HG03457 (cell line): ENCODE results near the gene CETN3.

ENCODE experiments used
- ATAC-seq: cut with Tn5 transposase; IDR thresholded peaks from one replicate; pipeline ENCODE4 v1.9.1; 2021; ENCODE audit warnings: moderate number of reproducible peaks; ENCODE audit not compliant: unreplicated experiment

Gene CETN3

DNA sequence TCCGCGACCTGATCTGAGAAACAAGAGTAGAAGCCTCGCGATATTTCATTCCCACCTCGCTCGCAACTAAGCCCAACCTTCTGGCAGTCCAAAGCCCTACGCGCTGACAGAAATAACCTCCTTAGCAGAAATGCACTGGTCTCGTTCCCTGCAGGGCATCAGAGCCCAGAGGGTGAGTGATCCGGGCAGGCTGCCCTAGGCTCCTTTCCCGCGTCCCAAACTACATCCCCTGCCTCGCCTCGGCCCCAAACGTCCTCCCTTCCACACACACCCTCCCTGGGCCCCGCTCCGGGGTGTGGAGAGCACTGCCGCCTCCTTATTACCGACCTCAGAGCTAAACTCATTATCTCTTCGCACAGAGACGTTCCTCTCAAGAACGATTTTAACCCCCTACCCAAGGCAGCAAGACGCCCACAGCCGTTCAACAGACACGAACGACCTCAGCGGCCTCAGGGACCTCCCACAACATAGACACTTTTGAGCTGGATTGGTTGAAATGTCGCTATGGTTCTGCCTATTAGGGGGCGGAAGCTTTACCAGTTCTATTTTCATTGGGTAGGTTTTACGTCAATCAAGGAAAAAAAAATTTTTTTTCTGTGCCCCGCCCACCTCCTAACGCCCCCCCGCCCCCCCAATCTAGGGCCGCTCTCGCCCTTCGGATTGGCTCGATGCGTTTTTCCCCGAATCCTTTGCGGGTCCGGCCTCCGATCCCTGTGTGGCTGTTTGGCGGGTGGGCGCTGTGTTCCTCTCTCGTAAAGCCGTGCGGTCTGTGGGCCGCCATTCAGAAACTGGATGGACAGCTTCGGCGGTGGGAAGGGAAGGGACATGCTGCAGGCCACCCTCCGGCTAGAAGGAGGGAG, at the start of gene CETN3:
CETN3 (minus strand) TSS at position 439 of the 860 bp plus-strand sequence; CDS start at position 344, 95 bp downstream.
- ATAC-seq, result peak; percentile 92

DNA sequence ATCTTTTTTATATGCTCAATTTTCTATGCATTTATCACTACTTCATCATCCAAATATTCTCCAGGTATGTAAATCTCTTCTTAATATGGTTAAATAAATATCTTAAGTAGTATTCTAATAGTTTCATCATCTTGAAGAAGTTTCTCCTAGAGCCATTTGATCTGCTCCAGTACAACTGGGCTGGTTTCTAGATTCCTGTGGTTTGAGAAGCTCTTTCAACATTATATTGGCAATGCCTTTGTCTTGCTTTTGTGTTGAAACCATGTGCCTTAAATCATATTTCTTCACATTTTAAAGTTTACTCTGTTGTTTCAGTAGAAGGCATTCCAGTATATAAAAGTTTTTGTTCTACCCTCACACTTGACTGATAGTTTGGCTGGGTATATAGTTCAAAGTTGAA, 37.4 kb upstream of the CETN3 start:
- no peak for ATAC-seq

DNA sequence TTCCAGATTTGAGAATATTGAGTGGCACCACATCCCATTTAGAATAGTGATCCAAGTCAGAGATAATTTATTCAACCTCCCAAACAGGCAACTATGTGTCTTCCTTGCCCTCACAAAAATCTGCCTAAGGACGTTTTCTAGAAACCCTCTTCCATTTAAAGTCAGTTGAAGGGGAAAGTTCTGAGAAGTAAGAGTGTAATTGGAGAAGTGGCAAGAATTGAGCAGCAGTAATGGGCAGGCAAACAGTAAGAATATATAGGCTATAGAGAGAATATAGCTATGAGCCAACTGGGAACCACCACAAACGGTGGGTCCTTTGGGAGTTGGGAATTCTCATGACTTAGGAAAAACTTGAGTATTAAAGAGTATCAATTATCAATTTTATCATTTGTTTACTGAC, 31.1 kb upstream of the CETN3 start:
- ATAC-seq, result no peak

DNA sequence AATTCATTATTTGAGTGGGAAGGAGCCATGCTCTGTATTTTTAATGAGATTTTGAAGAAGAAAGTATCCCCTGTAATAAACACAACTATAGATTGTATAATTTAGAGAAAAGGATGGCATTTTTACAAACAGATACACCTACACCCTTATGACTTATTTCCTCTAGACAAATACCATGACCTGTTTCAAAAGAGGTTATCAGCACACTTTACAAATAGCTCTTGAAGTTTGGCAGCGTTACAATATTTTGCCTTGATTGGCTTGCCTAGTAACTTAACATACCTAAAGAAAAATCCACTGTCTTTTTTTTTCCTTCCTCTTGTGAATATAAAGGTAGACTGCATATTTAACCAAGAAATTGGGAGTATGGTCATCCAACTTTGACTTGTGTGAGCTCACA, 28.5 kb upstream of the CETN3 start:
- no peak for ATAC-seq

DNA sequence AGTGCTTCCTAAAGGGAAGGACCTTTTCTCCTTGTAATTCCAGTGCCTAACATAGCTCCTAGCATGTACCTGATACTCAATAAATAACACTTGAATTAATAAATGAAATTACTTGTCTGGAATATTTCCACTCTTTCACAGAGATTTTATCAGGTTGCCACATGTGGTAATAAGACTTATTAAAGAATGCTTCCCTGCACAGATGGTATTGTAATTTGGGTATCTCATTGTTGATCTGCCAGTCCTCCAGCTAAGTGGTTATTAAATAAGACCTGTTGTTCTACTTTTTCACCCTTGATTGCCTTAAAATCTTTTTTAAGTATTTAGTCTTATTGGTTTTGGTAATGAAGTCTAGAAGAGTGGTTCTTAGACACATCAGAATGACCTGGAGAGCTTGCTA, 28.1 kb upstream of the CETN3 start:
- ATAC-seq, result no peak

DNA sequence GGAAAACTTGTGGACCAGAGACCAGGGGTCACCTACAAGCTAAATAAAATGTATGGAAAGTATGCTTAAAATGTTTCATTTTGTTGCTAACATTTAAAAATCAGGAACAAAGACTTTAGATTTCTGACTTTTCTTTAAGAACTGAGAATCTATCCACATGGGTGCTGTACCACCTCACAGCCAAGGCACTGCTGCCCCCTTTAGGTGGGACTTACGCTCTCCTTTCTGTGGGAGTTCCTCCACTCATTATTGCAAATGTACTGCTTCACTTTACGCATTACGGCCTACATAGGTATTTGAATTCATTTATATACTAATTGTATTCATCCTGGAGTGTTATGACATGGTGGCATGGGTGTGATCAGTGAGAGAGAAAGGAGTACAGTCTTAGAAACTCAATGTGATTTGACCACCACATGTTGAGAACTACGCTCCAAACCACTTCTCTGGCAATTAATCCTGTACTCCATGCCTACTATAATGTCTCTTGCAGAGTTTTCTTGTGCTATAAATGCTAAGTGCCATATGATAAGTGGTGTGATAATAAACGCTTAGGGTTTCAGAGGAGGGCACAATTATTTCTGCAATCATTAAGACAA, 24.7 kb upstream of the CETN3 start:
- ATAC-seq, result no peak

DNA sequence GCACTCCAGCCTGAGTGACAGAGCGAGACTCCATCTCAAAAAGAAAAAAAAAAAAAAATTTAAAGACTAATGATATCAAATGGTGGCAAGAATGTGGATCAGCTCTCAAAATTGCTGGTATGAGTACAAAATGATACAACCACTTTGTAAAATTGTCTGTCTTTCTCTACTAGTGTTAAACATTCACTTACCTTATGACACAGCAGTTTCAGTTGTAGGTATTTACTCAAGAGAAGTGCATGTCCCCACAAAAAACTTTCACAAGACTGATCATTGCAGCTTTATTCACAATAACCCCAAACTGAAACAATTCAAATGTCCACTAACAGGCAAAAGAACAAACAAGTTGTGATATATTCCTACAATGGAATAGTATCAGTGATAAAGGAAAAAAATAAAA, 14.7 kb upstream of the CETN3 start:
- no peak for ATAC-seq

DNA sequence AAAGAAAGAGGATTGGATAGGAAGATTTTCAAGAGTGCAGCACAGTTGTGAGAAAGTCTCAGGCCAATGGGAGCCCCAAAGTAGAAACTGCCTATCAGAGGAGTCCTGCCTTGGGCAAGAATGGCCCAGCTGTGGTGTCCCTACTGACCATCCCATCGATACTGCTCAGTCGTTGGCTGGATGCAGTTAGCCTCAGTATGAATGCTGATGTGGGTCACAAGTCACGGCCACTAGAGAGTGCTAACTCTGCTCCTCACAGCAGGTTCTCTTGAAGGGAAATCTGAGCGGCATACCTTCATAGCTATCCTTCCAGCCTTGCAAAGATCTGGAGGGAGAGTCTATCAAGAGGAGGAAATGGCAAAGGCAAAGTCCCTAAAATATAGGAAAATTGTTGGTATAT, 11.6 kb upstream of the CETN3 start:
- ATAC-seq, result no peak

DNA sequence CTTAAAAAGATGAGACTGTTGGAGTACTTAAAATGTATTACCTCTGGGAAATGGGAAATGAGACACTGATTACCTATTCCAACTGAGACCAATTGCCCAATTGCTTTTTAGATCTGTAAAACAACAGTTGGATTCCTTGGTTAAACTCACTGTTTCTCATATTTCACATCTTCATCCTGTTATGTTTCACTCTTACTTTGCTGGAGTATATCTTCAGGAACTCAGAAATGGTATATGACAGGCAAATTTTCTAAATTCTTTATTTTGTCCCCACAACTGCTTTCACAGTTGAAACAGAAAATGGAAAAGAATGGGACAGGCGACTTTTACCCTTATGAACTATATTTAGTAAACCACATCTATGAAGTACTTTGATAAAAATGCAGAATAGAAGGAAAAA, 8.7 kb upstream of the CETN3 start:
- ATAC-seq, result no peak

DNA sequence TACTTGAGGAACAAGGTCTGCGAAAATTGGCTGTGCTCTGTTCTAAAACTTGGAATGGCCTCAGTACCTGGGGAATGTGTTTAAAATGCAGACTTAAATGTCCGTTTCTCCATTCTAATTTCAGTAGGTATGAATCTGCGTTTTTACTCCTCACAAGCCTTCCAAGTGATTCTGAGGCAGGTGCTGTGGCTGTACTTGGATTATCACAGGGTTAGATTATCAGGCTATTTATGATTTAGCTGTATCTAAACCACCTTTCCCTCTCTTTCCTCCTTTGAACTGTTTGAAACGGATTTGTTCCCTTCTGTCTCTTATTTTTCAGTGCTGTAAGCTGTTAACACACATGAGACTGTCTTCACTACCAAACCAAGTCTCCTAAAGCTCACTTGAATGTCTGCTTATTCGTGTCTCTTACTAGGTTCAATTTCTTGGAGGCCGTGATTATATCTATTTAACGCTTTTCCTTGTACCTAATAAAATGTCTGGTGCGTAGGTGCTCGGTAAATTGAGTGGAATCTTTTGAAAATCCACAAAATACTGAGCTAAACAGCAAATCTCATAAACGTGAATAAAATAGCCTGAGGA, 714 bp upstream of the CETN3 start:
- no peak for ATAC-seq

DNA sequence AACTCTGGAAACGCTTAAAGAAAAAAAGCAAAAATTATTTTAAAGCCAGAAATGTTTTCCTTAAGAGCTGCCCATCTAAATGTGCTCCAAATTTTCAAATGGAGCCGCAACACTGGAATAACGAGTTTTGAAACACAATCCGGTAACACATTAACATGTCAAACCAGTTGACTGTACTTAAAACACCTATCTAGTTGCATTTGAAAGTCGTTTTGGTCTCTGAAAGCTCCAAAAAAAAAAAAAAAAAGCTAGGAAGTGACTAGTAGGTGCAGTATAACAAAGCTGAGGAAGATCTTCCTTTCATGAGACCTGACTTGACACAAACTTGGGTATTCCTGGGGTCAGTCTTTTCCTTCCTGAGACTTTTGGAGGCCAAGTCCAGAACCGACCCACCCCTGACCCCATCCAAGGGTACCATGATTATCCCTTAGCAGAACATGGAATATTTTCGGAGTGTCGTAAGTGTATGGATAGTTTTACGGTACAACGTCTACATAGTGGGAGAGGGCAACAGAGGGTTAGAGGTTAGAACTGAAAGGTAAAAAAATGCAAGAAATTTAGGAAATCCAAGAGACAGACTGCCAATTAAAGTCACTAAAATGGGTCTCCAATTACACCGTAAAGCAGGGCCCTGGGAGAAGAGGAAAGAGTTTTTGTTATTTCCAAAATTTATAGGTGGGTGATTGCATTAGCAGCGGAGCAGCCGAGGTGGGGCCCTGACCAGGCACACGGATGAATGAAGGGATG, 812 bp downstream of the CETN3 start:
- ATAC-seq, result peak; percentile 2

DNA sequence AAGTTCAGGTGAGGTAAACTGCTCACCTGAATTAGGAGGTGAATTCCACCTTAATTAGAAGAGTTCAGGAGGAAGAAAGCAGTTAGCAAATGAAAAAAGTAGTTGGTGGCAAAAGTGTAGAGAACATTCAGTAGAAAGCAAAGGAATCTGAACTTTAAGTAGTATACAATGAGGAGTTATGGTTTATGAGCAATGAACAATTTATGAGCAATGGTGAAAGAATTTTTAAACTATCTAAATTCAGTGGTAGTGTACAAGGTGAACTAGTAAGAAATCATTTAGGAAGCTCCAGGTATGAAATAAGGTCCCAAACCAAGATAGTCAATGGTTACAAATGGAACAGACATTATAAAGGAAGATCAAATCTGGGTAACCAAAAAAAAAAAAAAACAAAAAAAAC, 3.1 kb downstream of the CETN3 start:
- ATAC-seq, result no peak

DNA sequence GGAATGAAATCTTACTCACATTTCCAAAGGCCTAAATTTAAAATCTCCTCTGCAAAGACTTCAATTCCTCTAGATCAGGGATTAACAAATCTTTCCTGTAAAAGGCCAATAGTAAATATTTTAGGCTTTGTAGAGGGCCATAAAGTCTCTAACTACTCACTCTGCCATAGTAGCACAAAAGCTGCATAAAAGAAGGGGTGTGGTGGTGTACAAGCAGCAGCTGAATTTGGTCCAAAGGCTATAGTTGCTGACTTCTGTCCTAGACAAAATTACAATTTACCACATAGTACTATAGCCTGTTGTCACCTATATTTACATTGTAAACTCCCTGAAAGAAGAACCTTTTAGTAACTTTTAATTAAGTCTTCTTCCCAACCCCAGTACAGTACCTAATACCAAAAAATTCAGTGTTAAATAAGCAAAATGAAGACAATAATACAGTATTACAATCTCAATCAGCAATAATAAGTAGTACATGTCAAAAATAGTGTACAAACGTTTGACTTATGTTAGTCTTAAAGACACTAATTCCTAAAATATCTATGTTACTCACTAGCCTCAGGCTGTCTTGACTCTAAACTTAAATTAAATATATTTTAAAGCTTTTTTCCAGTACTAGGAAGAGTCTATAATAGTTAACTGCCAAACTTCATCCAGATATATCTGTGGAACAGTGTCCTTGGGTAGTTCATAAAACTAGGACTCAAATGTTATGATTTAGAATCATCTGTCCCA, 6.9 kb downstream of the CETN3 start:
- ATAC-seq, result no peak

DNA sequence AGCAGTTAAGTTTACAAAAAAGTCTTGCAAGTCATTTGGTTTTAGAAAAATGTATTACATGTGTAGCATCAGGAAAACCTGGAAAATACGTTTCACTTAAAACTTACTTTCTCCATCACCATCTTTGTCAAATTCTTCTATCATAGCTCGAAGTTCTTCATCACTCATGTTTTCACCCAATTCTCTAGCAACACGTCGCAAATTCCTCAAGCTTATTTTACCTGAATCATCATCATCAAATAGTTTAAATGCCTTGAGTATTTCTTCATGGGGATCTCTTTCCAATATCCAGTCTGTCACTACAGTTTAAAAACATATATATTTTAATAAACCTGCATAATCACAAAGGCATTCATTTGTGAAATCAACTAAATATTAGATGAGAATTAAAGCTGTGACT, 10.3 kb downstream of the CETN3 start:
- no peak for ATAC-seq

DNA sequence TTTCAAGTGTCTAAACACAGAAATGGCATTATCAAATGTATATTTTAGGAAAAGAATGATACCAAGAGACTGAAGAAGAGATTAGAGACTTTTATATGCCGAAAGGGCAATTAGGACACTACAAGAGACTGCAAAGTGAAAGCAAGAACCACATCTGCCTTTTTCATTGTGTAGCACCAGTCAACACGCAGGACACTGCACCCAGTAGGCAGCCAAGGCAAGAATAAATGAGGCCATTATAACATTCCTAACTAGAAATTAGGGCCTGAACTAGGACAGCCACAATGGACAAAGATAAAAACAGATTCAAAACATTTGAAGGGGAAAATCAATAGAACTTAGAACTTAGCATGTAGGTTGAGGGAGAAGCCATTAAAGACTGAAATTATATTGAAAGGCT, 10.8 kb downstream of the CETN3 start:
- ATAC-seq, result no peak

DNA sequence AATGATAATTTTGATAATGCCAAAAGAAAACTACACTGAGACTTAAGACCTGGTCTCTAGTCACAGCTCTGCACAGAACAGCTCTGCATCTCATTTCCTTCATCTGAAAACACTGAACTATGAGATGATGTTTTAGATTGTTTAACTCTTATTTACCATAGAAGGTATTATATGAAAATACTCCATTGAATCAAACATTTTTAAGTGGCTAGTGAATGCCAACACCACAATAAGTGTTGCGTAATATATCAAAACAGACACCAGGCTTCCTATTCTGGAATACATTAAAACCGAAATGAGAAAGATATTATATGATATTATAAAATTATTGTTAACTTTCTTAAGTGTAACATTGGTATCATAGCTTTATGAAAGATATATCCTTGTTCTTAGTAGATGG, 14.6 kb downstream of the CETN3 start:
- no peak for ATAC-seq

DNA sequence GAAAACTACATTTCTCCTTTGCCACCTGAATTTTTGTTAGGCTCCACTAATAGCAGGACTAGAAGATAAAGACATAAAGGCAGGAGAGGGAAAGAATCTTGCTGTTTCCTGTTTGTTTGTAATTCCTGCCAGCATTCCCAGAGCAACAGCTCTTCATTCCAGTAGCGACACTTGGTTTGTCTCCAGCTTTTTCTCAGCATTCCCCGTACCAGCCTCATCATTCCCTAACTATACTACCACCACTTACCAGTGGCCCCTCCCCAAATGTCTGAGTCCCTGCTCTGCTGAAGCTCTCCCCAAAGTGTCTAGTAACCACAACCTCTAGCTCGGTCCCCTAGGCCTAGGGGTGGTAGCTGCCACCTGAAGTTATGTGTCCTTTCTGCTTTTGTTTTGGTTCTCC, 18.6 kb downstream of the CETN3 start:
- ATAC-seq, result no peak

DNA sequence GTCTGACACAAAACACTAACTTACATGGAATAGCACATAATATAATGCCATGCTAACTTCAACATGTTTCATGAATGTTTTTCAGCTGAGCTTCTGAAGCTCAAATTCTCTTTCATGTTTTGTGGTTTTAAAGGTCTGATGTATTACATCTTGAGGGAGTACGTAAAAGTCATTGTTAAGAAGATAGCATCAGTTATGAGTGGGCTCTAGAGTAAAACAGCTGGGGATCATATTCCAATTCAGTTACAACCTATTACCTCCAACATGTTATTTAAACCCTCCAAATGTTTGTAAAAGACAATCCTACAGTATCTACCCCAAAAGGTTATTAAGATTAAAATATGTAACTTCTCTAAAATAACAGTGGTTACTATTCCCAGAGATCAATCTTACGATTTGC, 19.2 kb downstream of the CETN3 start:
- no peak for ATAC-seq

DNA sequence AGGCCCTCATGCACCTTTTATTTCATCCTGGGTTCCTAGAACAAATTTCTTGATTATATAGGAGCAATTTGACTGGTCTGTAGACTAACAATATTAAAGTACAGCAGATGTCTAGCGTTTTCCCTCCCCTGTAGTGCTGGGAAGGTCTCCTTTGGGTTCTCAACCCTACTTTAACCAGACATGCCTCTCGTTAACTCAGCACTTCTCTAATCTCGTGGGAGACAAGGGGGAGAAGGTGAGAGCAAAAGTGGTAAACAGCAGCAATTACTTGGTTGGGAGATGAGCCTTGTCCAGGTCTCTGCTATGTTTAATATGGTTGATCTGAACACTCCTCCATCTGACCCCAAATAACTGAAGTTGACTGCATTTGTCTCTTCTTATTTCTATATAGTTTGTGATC, 22.0 kb downstream of the CETN3 start:
- ATAC-seq, result no peak

DNA sequence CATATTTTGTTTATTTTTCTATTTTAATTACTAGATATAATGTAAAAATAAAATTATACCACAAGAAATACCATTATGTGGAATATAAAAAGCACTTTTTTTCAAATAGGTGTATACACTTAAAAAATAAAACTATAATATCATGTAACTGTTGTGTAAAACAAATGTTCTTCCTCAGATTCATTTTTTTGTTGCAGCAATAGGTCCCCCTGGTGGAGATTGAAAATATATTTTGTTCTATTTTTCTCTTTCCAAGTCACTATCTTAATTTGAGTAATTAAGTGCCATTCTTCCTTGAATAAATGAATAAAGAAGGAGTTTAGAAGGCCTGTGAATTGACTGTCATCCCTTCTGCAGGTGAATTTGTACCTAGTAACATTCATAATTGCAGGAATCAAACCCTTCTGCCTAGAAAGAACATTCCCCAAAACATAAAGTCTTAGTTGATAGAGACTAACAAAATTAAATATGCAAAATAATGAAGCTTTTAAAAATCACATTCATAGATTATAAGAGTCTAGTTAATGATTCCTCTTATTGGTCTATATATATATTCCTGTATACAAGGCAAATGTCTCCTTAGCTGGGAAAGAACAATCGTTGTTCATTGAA, 23.4 kb downstream of the CETN3 start:
- ATAC-seq, result no peak

DNA sequence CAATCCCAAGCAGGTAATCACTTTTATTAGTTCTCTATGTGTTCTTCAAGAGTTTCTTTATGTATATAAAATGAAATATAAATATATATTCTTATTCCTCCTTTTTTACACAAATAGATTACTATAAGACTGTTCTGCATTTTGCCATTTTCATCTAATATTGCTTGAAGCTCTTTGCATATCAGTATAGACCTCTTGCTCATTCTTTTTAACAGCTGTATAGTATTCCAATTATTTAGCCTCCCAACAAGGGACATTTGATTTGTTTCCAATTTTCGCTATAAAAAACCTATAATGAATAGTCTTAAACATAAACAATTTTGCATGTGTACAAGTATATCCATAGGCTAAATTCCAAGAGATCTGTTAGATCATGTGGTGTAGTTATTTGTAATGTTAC, 25.2 kb downstream of the CETN3 start:
- ATAC-seq, result no peak
